DMS114 treated with DMSO at 0.1 percent for 48 hours (cell line): Measurements from ENCODE around the gene PPM1F.

Experiments
- DNase-seq: peaks from one replicate; lab custom pipeline; 2025; ENCODE audit not compliant: unreplicated experiment; lab: John Stamatoyannopoulos, UW

Gene PPM1F

GRCh38 chr22:21961127-21961867 lies 8.6 kb upstream of the PPM1F start:
- DNase-seq = no peak

- no peak for DNase-seq
Observed at GRCh38 chr22:21960200-21961126, 7.8 kb upstream of the PPM1F start.

GRCh38 chr22:21959274-21960074 lies 6.8 kb upstream of the PPM1F start:
- no peak for DNase-seq

GRCh38 chr22:21958360-21959273 lies 6.0 kb upstream of the PPM1F start:
- no peak for DNase-seq

- no peak for DNase-seq
Observed at GRCh38 chr22:21951931-21952465, 650 bp downstream of the PPM1F start.

GRCh38 chr22:21951062-21951461 lies 1.6 kb downstream of the PPM1F start:
- DNase-seq = no peak

- no peak for DNase-seq
Observed at GRCh38 chr22:21949948-21950347, 2.7 kb downstream of the PPM1F start.

- DNase-seq = no peak
Observed at GRCh38 chr22:21949569-21949918, 3.1 kb downstream of the PPM1F start.

GRCh38 chr22:21948824-21949568 lies 3.7 kb downstream of the PPM1F start:
- no peak for DNase-seq

GRCh38 chr22:21948390-21948789 lies 4.3 kb downstream of the PPM1F start:
- DNase-seq = no peak

GRCh38 chr22:21947040-21948014 lies 5.3 kb downstream of the PPM1F start:
- no peak for DNase-seq

- no peak for DNase-seq
Observed at GRCh38 chr22:21946262-21946925, 6.3 kb downstream of the PPM1F start.

- no peak for DNase-seq
Observed at GRCh38 chr22:21945453-21946261, 7.0 kb downstream of the PPM1F start.

GRCh38 chr22:21944871-21945270 lies 7.8 kb downstream of the PPM1F start:
- no peak for DNase-seq

GRCh38 chr22:21943571-21944448 lies 8.8 kb downstream of the PPM1F start:
- DNase-seq = no peak
